CD14-positive monocyte (primary cell): Measurements from ENCODE around the gene DYDC2. TPM values are rescaled to one million over a fixed set of nuclear protein-coding genes. Genes with fewer than 3 reads are reported as not detected.

Source experiments
- DNase-seq, 3 donors: peaks; one replicate each; pipeline ENCODE4 v3.0.0-alpha.2; 2011 to 2022
- H2AFZ ChIP-seq: 2 replicates; pipeline ENCODE4 v1.6.0; 2012; ENCODE audit warnings: mild to moderate bottlenecking, low read depth, low read length, inconsistent platforms; ENCODE audit not compliant: insufficient read depth, poor library complexity, severe bottlenecking
- H3K27ac ChIP-seq, 2 donors: 1 replicate in 1 of 2; 2 replicates in 1 of 2; pipeline ENCODE4 v1.5.1; 2012 to 2013; ENCODE audit warnings: low read length in 2 of 2, control low read depth in 1 of 2, inconsistent platforms in 1 of 2, low read depth in 1 of 2, mild to moderate bottlenecking in 1 of 2
- H3K27me3 ChIP-seq, 2 donors: one replicate each; pipeline versions ENCODE4 v1.6.0 to v1.6.1; 2011 to 2013; ENCODE audit warnings: low read length in 2 of 2; ENCODE audit not compliant: control insufficient read depth in 2 of 2, insufficient read depth in 2 of 2
- H3K36me3 ChIP-seq, 2 donors: replicated peaks in 1 of 2; 1 replicate in 1 of 2; 2 replicates in 1 of 2; pipeline versions ENCODE4 v1.5.1 to v1.6.1; 2012 to 2013; ENCODE audit warnings: low read length in 2 of 2, control low read depth in 1 of 2, inconsistent platforms in 1 of 2, mild to moderate bottlenecking in 1 of 2; ENCODE audit not compliant: insufficient read depth in 2 of 2, control insufficient read depth in 1 of 2
- H3K4me1 ChIP-seq, 2 donors: 1 replicate in 1 of 2; 2 replicates in 1 of 2; pipeline versions ENCODE4 v1.5.1 to v1.6.1; 2012 to 2013; ENCODE audit warnings: low read length in 2 of 2, control low read depth in 1 of 2, inconsistent platforms in 1 of 2, mild to moderate bottlenecking in 1 of 2, moderate library complexity in 1 of 2; ENCODE audit not compliant: insufficient read depth in 2 of 2, control insufficient read depth in 1 of 2
- H3K4me2 ChIP-seq: replicated peaks from 2 replicates; pipeline ENCODE3; 2012; ENCODE audit warnings: low read length, moderate library complexity, mild to moderate bottlenecking; ENCODE audit not compliant: poor library complexity, severe bottlenecking; ENCODE audit errors: extremely low read depth
- H3K4me3 ChIP-seq, 3 experiments: fragments of 200-600 bp in 1 of 3; sonication (generic) in 1 of 3; replicated peaks in 1 of 3; 1 replicate in 2 of 3; 2 replicates in 1 of 3; pipeline ENCODE4 v1.5.1; 2011 to 2013; ENCODE audit warnings: low read length in 3 of 3, mild to moderate bottlenecking in 3 of 3, control low read depth in 2 of 3, low read depth in 2 of 3, inconsistent platforms in 1 of 3, moderate library complexity in 1 of 3
- H3K79me2 ChIP-seq: 2 replicates; pipeline ENCODE4 v1.6.0; 2012; ENCODE audit warnings: mild to moderate bottlenecking, control low read depth, inconsistent platforms, low read length, moderate library complexity; ENCODE audit not compliant: insufficient read depth
- H3K9ac ChIP-seq: 2 replicates; pipeline ENCODE4 v1.6.0; 2017; ENCODE audit warnings: low read length, mild to moderate bottlenecking; ENCODE audit not compliant: insufficient read depth, poor library complexity, severe bottlenecking
- H3K9me3 ChIP-seq, 2 donors: replicated peaks in 1 of 2; 1 replicate in 1 of 2; 2 replicates in 1 of 2; pipeline versions ENCODE4 v1.5.1 to v1.6.1; 2012 to 2013; ENCODE audit warnings: low read length in 2 of 2, control low read depth in 1 of 2; ENCODE audit not compliant: control insufficient read depth in 1 of 2, insufficient read depth in 1 of 2
- H4K20me1 ChIP-seq: 2 replicates; pipeline ENCODE4 v1.6.0; 2012; ENCODE audit warnings: mild to moderate bottlenecking, low read length, control low read depth, moderate library complexity; ENCODE audit not compliant: insufficient read depth
- H3K27ac Mint-ChIP-seq, 7 donors: one replicate each; pipeline ENCODE4 v1.8.0; 2020; ENCODE audit warnings: mild to moderate bottlenecking in 7 of 7, mixed read lengths in 7 of 7, moderate library complexity in 6 of 7, inconsistent platforms in 2 of 7
- H3K27me3 Mint-ChIP-seq, 3 donors: one replicate each; pipeline ENCODE4 v1.8.0; 2021 to 2022; ENCODE audit warnings: low read depth in 3 of 3, mild to moderate bottlenecking in 3 of 3, mixed read lengths in 3 of 3, moderate library complexity in 3 of 3, inconsistent platforms in 1 of 3
- H3K36me3 Mint-ChIP-seq, 2 donors: one replicate each; pipeline ENCODE4 v1.8.0; 2020; ENCODE audit warnings: mixed read lengths in 2 of 2, inconsistent platforms in 1 of 2, mild to moderate bottlenecking in 1 of 2
- H3K4me1 Mint-ChIP-seq: one replicate; pipeline ENCODE4 v1.8.0; 2020; ENCODE audit warnings: mild to moderate bottlenecking, mixed read lengths
- H3K4me3 Mint-ChIP-seq, 2 donors: one replicate each; pipeline ENCODE4 v1.8.0; 2020; ENCODE audit warnings: mild to moderate bottlenecking in 2 of 2, mixed read lengths in 2 of 2, moderate library complexity in 1 of 2
- H3K9me3 Mint-ChIP-seq, 7 donors: one replicate each; pipeline ENCODE4 v1.8.0; 2020 to 2022; ENCODE audit warnings: mixed read lengths in 7 of 7, mild to moderate bottlenecking in 6 of 7, moderate library complexity in 6 of 7, inconsistent platforms in 2 of 7
- CTCF ChIP-seq: fragments of 200-600 bp; IDR thresholded peaks from one replicate; pipeline ENCODE4 v1.8.0; 2022; ENCODE audit warnings: antibody characterized with exemption, mild to moderate bottlenecking
- WGBS: methylation state at CpG from one replicate; pipeline ENCODE4 v1.1.5; 2013; ENCODE audit warnings: missing lambda C conversion rate; ENCODE audit not compliant: insufficient coverage; 5-methylcytosine and 5-hydroxymethylcytosine counted together
- intact Hi-C, 2 donors: fragments of 100-400 bp; cut with micrococcal nuclease; formaldehyde crosslinking; loops; one replicate each; pipeline versions ENCODE4 v1.15.0 to v1.15.1; 2023
- polyA plus RNA-seq, 3 donors: library from polyadenylated mRNA; depleted of rRNA in 1 of 3; unstranded in 2 of 3; stranded (reverse) in 1 of 3; fragments of 300-500 nt in 2 of 3; fragments of >200 nt in 1 of 3; fragmentation: Illumina TruSeq in 2 of 3; gene quantifications; 1 replicate in 2 of 3; 2 replicates in 1 of 3; pipeline ENCODE4 v1.2.3, GENCODE V29; 2012 to 2021

DYDC2 gene
- polyA plus RNA-seq, 3 donors = not detected

GRCh38 chr10:80344276-80344675 is 12.3 kb upstream of the DYDC2 start:
- H3K4me1 Mint-ChIP-seq = no peaks in the 10 kb centered on the region
- no peak overlapping the region for H2AFZ ChIP-seq
- H3K4me1 ChIP-seq = no peaks in the 10 kb centered on the region
- no peak overlapping the region for H3K27ac Mint-ChIP-seq
- H3K4me3 ChIP-seq = no peak overlapping the region
- no peak overlapping the region for H3K4me3 Mint-ChIP-seq
- H3K36me3 ChIP-seq = no peaks in the 10 kb centered on the region
- no peaks in the 10 kb centered on the region for H3K79me2 ChIP-seq
- H3K9ac ChIP-seq = no peak overlapping the region
- H3K9me3 Mint-ChIP-seq = peaks cover 0 to 7% (median 0%) of the 10 kb centered on the region in 7 donors
- no peak for TF ChIP-seq CTCF
- H4K20me1 ChIP-seq = no peaks in the 10 kb centered on the region
- no CpG with 5 or more reads among the region's 1 CpG for WGBS
- no peak overlapping the region for H3K27ac ChIP-seq
- H3K9me3 ChIP-seq = no peaks in the 10 kb centered on the region
- no peak overlapping the region for H3K4me2 ChIP-seq
- peaks cover 0 to 4% (median 1%) of the 10 kb centered on the region in 3 donors for H3K27me3 Mint-ChIP-seq
- H3K27me3 ChIP-seq = no peaks in the 10 kb centered on the region
- intact Hi-C loops = no loop called here
- DNase-seq = no peak
- H3K36me3 Mint-ChIP-seq = no peaks in the 10 kb centered on the region

- no peaks in the 10 kb centered on the region for H4K20me1 ChIP-seq
- H3K4me1 Mint-ChIP-seq = no peaks in the 10 kb centered on the region
- no peak overlapping the region for H3K27ac Mint-ChIP-seq
- no peak overlapping the region for H3K27ac ChIP-seq
- H2AFZ ChIP-seq = no peak overlapping the region
- peaks cover 0 to 4% (median 1%) of the 10 kb centered on the region in 3 donors for H3K27me3 Mint-ChIP-seq
- no peak overlapping the region for H3K4me3 Mint-ChIP-seq
- H3K79me2 ChIP-seq = no peaks in the 10 kb centered on the region
- H3K4me3 ChIP-seq = no peak overlapping the region
- no peak overlapping the region for H3K9ac ChIP-seq
- no peaks in the 10 kb centered on the region for H3K27me3 ChIP-seq
- no peaks in the 10 kb centered on the region for H3K9me3 ChIP-seq
- H3K4me1 ChIP-seq = no peaks in the 10 kb centered on the region
- DNase-seq = no peak
- TF ChIP-seq CTCF = no peak
- WGBS = no CpG with 5 or more reads among the region's 2 CpGs
- no peaks in the 10 kb centered on the region for H3K36me3 ChIP-seq
- peaks cover 0 to 7% (median 0%) of the 10 kb centered on the region in 7 donors for H3K9me3 Mint-ChIP-seq
- no peaks in the 10 kb centered on the region for H3K36me3 Mint-ChIP-seq
- intact Hi-C loops = no loop called here
- no peak overlapping the region for H3K4me2 ChIP-seq
Observed at GRCh38 chr10:80344912-80345311, 11.7 kb upstream of the DYDC2 start.
